ENCODE data around the gene ATL1.

- TF ChIP-seq KLF16 (tag by site-specific recombination; IDR thresholded peaks at IDR 0.05), result no peak
- no peak for TF ChIP-seq PATZ1 (tag by site-specific recombination; IDR thresholded peaks at IDR 0.05)
- no peak for TF ChIP-seq CTCF (tag by site-specific recombination; IDR thresholded peaks at IDR 0.05)
- no peak for TF ChIP-seq ZNF354C (tag by site-specific recombination; IDR thresholded peaks at IDR 0.05; ENCODE audit: borderline replicate concordance, low read depth)
- no peak for TF ChIP-seq YY1 (tag by site-specific recombination; IDR thresholded peaks at IDR 0.05)
- no peak for TF ChIP-seq SP2 (tag by site-specific recombination; IDR thresholded peaks at IDR 0.05)
- no peak for TF ChIP-seq SP7 (tag by site-specific recombination; IDR thresholded peaks at IDR 0.05)
- no peak for TF ChIP-seq PBX3 (CRISPR knock-in tag; IDR thresholded peaks at IDR 0.05)
- TF ChIP-seq HOXA7 (CRISPR knock-in tag; IDR thresholded peaks at IDR 0.05; ENCODE audit: borderline replicate concordance), result no peak
These were observed 110.4 kb downstream of the ATL1 start for GRCh38 chr14:50670196-50670865.

All from HEK293 (cell line).